Breast epithelium (tissue), 3 donors: Measurements from ENCODE around the gene CCDC88C.

Source experiments
- CTCF ChIP-seq, 3 donors: fragments of 450-650 bp; IDR thresholded peaks; one replicate each; pipeline ENCODE4 v1.5.1; 2016 to 2017; ENCODE audit warnings: antibody characterized with exemption in 3 of 3, mild to moderate bottlenecking in 3 of 3, moderate library complexity in 3 of 3
- POLR2A ChIP-seq: fragments of 450-650 bp; IDR thresholded peaks from one replicate; pipeline ENCODE4 v1.6.1; 2016; ENCODE audit warnings: antibody characterized with exemption, mild to moderate bottlenecking, moderate library complexity

- TF ChIP-seq CTCF (IDR thresholded peaks at IDR 0.05), result no peak
- TF ChIP-seq POLR2A, result no peak
Observed at GRCh38 chr14:91402771-91403600, 14.6 kb downstream of the CCDC88C start.
